Heart left ventricle (tissue), 16 donors: ENCODE measurements around the gene AFAP1. TPM values are rescaled to one million over a fixed set of nuclear protein-coding genes. Genes with fewer than 3 reads are reported as not detected.
A peak's percentile ranks its signal among the peaks of the same experiment; 100 is the strongest.

Experiments used
- ATAC-seq, 4 donors: fragments of 200-7000 bp; cut with Tn5 transposase; one replicate each; pipeline ENCODE4 v1.9.1; 2020 to 2022; ENCODE audit warnings: moderate library complexity in 4 of 4, mild to moderate bottlenecking in 3 of 4, moderate number of reproducible peaks in 1 of 4
- DNase-seq, 5 donors: peaks; one replicate each; pipeline ENCODE4 v3.0.0-alpha.2; 2020
- H3K27ac ChIP-seq, 12 donors: fragments of 200-600 bp; sonication (generic) in 4 of 12; one replicate each; pipeline versions ENCODE4 v1.5.0 to v1.8.0; 2016 to 2022; ENCODE audit warnings: mild to moderate bottlenecking in 2 of 12
- H3K27me3 ChIP-seq, 9 donors: fragments of 200-600 bp; sonication (generic) in 2 of 9; one replicate each; pipeline versions ENCODE4 v1.5.1 to v1.8.0; 2016 to 2022; ENCODE audit warnings: mild to moderate bottlenecking in 3 of 9
- H3K36me3 ChIP-seq, 9 donors: fragments of 200-600 bp; sonication (generic) in 2 of 9; one replicate each; pipeline versions ENCODE4 v1.5.0 to v1.8.0; 2018 to 2022; ENCODE audit warnings: mild to moderate bottlenecking in 2 of 9
- H3K4me1 ChIP-seq, 12 donors: fragments of 200-600 bp; sonication (generic) in 4 of 12; one replicate each; pipeline versions ENCODE4 v1.5.0 to v1.8.0; 2016 to 2022; ENCODE audit warnings: mild to moderate bottlenecking in 3 of 12
- H3K4me3 ChIP-seq, 12 donors: fragments of 200-600 bp; sonication (generic) in 4 of 12; one replicate each; pipeline versions ENCODE4 v1.5.0 to v1.8.0; 2017 to 2022; ENCODE audit warnings: mild to moderate bottlenecking in 9 of 12, moderate library complexity in 4 of 12
- H3K9me3 ChIP-seq, 12 donors: fragments of 200-600 bp; sonication (generic) in 4 of 12; one replicate each; pipeline versions ENCODE4 v1.5.0 to v1.8.0; 2016 to 2022; ENCODE audit warnings: mild to moderate bottlenecking in 1 of 12
- CTCF ChIP-seq, 12 donors: fragments of 200-600 bp; sonication (generic) in 4 of 12; IDR thresholded peaks; one replicate each; pipeline versions ENCODE4 v1.5.0 to v1.8.0; 2018 to 2022; ENCODE audit warnings: antibody characterized with exemption in 12 of 12, mild to moderate bottlenecking in 5 of 12
- POLR2A ChIP-seq, 2 donors: fragments of 450-650 bp; IDR thresholded peaks; one replicate each; pipeline ENCODE4 v1.6.1; 2017; ENCODE audit warnings: antibody characterized with exemption in 2 of 2, mild to moderate bottlenecking in 2 of 2, moderate library complexity in 2 of 2
- WGBS, 4 donors: extraction: QIAGEN DNeasy Blood & Tissue Kit in 2 of 4; methylation state at CpG; one replicate each; pipeline versions ENCODE4 v1.1.5 to v1.1.7; 2013 to 2018; 5-methylcytosine and 5-hydroxymethylcytosine counted together
- intact Hi-C, 10 donors: fragments of 100-400 bp; cut with DNase I; formaldehyde crosslinking; loops; one replicate each; pipeline versions ENCODE4 v1.11.1 to v1.14.2; 2022
- polyA plus RNA-seq, 2 donors: library from polyadenylated mRNA; stranded (reverse); fragments of 200-250 nt; gene quantifications; one replicate each; pipeline ENCODE4 v1.2.3, GENCODE V29; 2013
- total RNA-seq, 9 donors: library from RNA; depleted of rRNA in 2 of 9; stranded (reverse); fragments of >200 nt in 2 of 9; fragmentation: NEBNext Ultra II Directional in 3 of 9; extraction: Animal tissue kit (Norgen Biotek cat#: 25700) in 3 of 9; gene quantifications; one replicate each; pipeline versions ENCODE4 v1.1.0 to v1.2.4, GENCODE V29; 2016 to 2023
- donor health status: ischemic (EF 13 %, LVEDD 7.1; RV severe dilation, severe dysfunction).
- donor health status: healthy with polysubstance abuse.
- donor health status: DM: no; HTN: yes; CAD: no.
- donor health status: DM: no; HTN: no; CAD: no.
- donor health status: ischemic (EF 25% LVEDD 6.9; RV normal size, moderate dysfunction).
- donor health status: ischemic (EF 25% LVEDD 5.7; RV mildly dilated, moderate dysfunction).
- donor health status: healthy.
- donor health status: DM: yes; HTN: yes; CAD: no.
- donor health status: ischemic (EF 35%, LVEDD 5.7; RV mildly dilated, moderate dysfunction).
- donor health status: nonischemic (EF 11% LVEDD 7.7; RV severe dilation, severe dysfunction).
- donor health status: DM: yes; HTN: yes; CAD: no.
- donor health status: PGD.
- donor health status: ischemic (EF 29% LVEDD 5.4; RV normal size, mild dysfunction).
- donor health status: nonischemic (EF 23%, LVEDD 6.1; RV moderate dilation, normal function).

Gene AFAP1
- total and polyA plus RNA-seq, 11 donors, result 2.0 to 18.0 (median 7.0) TPM

- intact Hi-C loops, result loop anchor here in 5 of 10 donors (5.0 to 10.0 kb wide), 7 partner anchors 35 to 135 kb away; no protein-coding TSS in a partner anchor
Measured at GRCh38 chr4:7937006-7937405, 2.7 kb downstream of the AFAP1 start.

GRCh38 chr4:7933651-7934510, 5.8 kb downstream of the AFAP1 start:
- Histone ChIP-seq H3K4me1 (peaks cover 0 to 44% (median 19%) of the 10 kb centered on the region in 12 donors), H3K27ac (no peak overlapping the region), H3K9me3 (peaks cover 0 to 9% (median 0%) of the 10 kb centered on the region in 12 donors), H3K4me3 (no peak overlapping the region), H3K36me3 (no peaks in the 10 kb centered on the region), H3K27me3 (peaks cover 0 to 5% (median 0%) of the 10 kb centered on the region in 9 donors)
- DNase-seq, result no peak
- no peak for ATAC-seq
- intact Hi-C loops, result loop anchor here in 3 of 10 donors (5.0 to 10.0 kb wide), 3 partner anchors 69 to 119 kb away; no protein-coding TSS in a partner anchor
- 59 to 68% (median 64%) methylated on average over 14 of the region's 14 CpGs for WGBS, 4 donors
- TF ChIP-seq CTCF (IDR thresholded peaks at IDR 0.05) (no peak), POLR2A (IDR thresholded peaks at IDR 0.05) (no peak)

More at GRCh38 chr4:7937006-7937405, 2.7 kb downstream of the AFAP1 start:
- ATAC-seq (no peak), DNase-seq (no peak)
- H3K27ac ChIP-seq, result peak overlapping the region in 2 of 12 donors; percentile 89 to 96
- peaks cover 0 to 30% (median 11%) of the 10 kb centered on the region in 12 donors for H3K4me1 ChIP-seq
- TF ChIP-seq CTCF (IDR thresholded peaks at IDR 0.05) (no peak), POLR2A (IDR thresholded peaks at IDR 0.05) (no peak)
- WGBS, 4 donors, result 84 to 88% (median 85%) methylated on average over 2 of the region's 2 CpGs
- peak overlapping the region in 2 of 12 donors; percentile 83 to 84 for H3K4me3 ChIP-seq
- peaks cover 0 to 12% (median 0%) of the 10 kb centered on the region in 9 donors for H3K27me3 ChIP-seq
- H3K9me3 ChIP-seq, result peaks cover 0 to 9% (median 0%) of the 10 kb centered on the region in 12 donors
- H3K36me3 ChIP-seq, result no peaks in the 10 kb centered on the region

- intact Hi-C loops, result loop anchor here in 3 of 10 donors (5.0 to 10.0 kb wide), 3 partner anchors 67 to 117 kb away; no protein-coding TSS in a partner anchor
- Histone ChIP-seq H3K36me3 (no peaks in the 10 kb centered on the region), H3K27me3 (no peaks in the 10 kb centered on the region), H3K4me1 (peaks cover 0 to 32% (median 13%) of the 10 kb centered on the region in 12 donors), H3K4me3 (no peak overlapping the region), H3K27ac (peak overlapping the region in 1 of 12 donors; percentile 41), H3K9me3 (peaks cover 0 to 9% (median 0%) of the 10 kb centered on the region in 12 donors)
- WGBS, 4 donors, result 81 to 93% (median 87%) methylated on average over 1 of the region's 1 CpG
- ATAC-seq (no peak), DNase-seq (no peak)
- TF ChIP-seq CTCF (IDR thresholded peaks at IDR 0.05), result no peak
- no peak for TF ChIP-seq POLR2A (IDR thresholded peaks at IDR 0.05)
Measured at GRCh38 chr4:7932287-7932686, 7.4 kb downstream of the AFAP1 start.
